ENCODE results near the gene DKKL1. TPM values are rescaled to one million over a fixed set of nuclear protein-coding genes. Genes with fewer than 3 reads are reported as not detected.

DKKL1 gene
- total RNA-seq = 0.34 and 0.43 TPM in 2 replicates

GRCh38 chr19:49363268-49364082, at the start of gene DKKL1:
DKKL1 (plus strand) TSS chr19:49363877; CDS start chr19:49363999, 122 bp downstream.

GRCh38 chr19:49324801-49325576, 38.7 kb upstream of the DKKL1 start, which contains the start of gene SLC6A16:
SLC6A16 (minus strand) TSS chr19:49325191; CDS start chr19:49311347, 13,844 bp downstream.

GRCh38 chr19:49335071-49335783, 28.4 kb upstream of the DKKL1 start, which contains the start of gene CD37:
CD37 (plus strand) TSS chr19:49335406; CDS start chr19:49335541, 135 bp downstream.

GRCh38 chr19:49362048-49362928, 1.4 kb upstream of the DKKL1 start, which contains the start of gene TEAD2:
TEAD2 (minus strand) TSS chr19:49362416; CDS start chr19:49360075, 2,341 bp downstream.

GRCh38 chr19:49387936-49388372, 24.3 kb downstream of the DKKL1 start, which contains the start of gene KASH5:
KASH5 (plus strand) TSS chr19:49388249; CDS start chr19:49390884, 2,635 bp downstream.

DNA sequence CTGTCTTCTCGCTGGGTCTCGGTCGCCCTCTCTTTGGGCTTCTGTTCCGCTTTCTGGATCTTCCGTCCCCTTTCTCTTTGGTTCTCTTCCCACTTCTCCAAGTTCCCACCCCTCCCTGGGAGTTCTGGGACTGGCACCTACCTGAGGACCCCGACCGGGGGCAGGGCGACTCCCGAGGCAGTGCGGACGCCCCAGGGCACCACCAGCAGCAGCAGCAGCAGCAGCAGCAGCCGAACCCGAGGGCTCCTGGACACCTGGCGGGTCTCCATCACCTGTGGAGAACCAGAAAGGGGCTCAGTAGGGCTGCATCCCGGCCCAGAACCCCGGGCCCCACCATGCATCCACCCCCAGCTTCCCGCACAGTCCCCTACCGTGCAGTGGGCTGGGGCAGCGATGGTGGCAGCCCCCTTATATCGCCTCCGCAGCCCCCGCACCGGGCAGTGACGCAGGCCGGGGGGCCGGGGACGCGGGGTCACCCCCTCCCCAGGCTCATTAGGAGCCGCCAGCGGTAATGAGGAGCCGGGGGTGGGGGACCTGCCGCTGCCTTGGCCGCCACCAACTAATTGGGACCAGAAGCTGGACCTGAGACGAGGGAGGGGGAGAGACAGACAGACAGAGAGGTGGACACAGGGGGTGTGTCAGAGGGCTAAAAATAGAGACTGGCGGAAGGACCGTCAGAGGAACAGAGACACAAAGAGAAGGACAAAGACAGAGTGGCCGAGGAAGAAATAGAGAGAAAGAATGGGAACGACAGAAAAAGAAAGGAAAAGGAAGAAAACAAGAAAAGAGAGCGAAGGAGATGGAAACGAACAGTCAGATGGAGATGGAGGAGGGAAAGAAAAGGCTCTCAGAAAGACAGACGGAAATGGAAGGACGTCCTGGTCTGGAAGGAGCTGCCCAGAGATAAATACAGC, 59.7 kb downstream of the DKKL1 start, which contains the start of gene PTH2:
Gene PTH2, minus strand, starts transcription at position 371 of the 914 bp plus-strand sequence. Its CDS starts 102 bp downstream, at position 269.

Other genes starting within 250 kb of the DKKL1 start
- 1.2 and 2.8 TPM in 2 replicates for gene LIN7B, start 249.5 kb upstream of the DKKL1 start, total RNA-seq
- gene C19orf73, start 244.7 kb upstream of the DKKL1 start, total RNA-seq = 0.43 TPM in 2 replicates
- gene PPFIA3, start 244.3 kb upstream of the DKKL1 start, total RNA-seq = 6.6 and 8.0 TPM in 2 replicates
- under 0.01 TPM in 1 of 2 replicates, not detected in the other for gene HRC, start 208.5 kb upstream of the DKKL1 start, total RNA-seq
- gene TRPM4, start 206.1 kb upstream of the DKKL1 start, total RNA-seq = 16.2 and 17.2 TPM in 2 replicates
- gene SLC6A16, start 38.7 kb upstream of the DKKL1 start, total RNA-seq = 0.43 and 0.52 TPM in 2 replicates
- gene CD37, start 28.5 kb upstream of the DKKL1 start, total RNA-seq = not detected in 2 replicates
- 61.4 and 79.1 TPM in 2 replicates for gene TEAD2, start 1.5 kb upstream of the DKKL1 start, total RNA-seq
- not detected in 2 replicates for gene KASH5, start 24.4 kb downstream of the DKKL1 start, total RNA-seq
- gene PTH2, start 59.6 kb downstream of the DKKL1 start, total RNA-seq = not detected in 2 replicates
- not detected in 2 replicates for gene GFY, start 61.5 kb downstream of the DKKL1 start, total RNA-seq
- 0.22 and 0.26 TPM in 2 replicates for gene SLC17A7, start 77.7 kb downstream of the DKKL1 start, total RNA-seq
- gene PIH1D1, start 87.9 kb downstream of the DKKL1 start, total RNA-seq = 141 and 154 TPM in 2 replicates
- gene ALDH16A1, start 89.3 kb downstream of the DKKL1 start, total RNA-seq = 54.6 and 58.0 TPM in 2 replicates
- 0.60 and 1.4 TPM in 2 replicates for gene FLT3LG, start 110.3 kb downstream of the DKKL1 start, total RNA-seq
- 4,546 and 5,479 TPM in 2 replicates for gene RPL13A, start 123.7 kb downstream of the DKKL1 start, total RNA-seq
- 2,954 and 3,854 TPM in 2 replicates for gene RPS11, start 132.6 kb downstream of the DKKL1 start, total RNA-seq
- 152 and 195 TPM in 2 replicates for gene FCGRT, start 148.8 kb downstream of the DKKL1 start, total RNA-seq
- 3.7 and 7.8 TPM in 2 replicates for gene RCN3, start 164.1 kb downstream of the DKKL1 start, total RNA-seq
- gene NOSIP, start 216.7 kb downstream of the DKKL1 start, total RNA-seq = 83.2 and 95.1 TPM in 2 replicates
- 9.0 and 12.1 TPM in 2 replicates for gene PRRG2, start 217.4 kb downstream of the DKKL1 start, total RNA-seq
- gene PRR12, start 227.3 kb downstream of the DKKL1 start, total RNA-seq = 1.0 and 1.6 TPM in 2 replicates

Data from dermis lymphatic vessel endothelial cell (primary cell).